ENCODE results near the gene TRPT1.
A peak's percentile ranks its signal among the peaks of the same experiment; 100 is the strongest.

TRPT1 gene

DNA sequence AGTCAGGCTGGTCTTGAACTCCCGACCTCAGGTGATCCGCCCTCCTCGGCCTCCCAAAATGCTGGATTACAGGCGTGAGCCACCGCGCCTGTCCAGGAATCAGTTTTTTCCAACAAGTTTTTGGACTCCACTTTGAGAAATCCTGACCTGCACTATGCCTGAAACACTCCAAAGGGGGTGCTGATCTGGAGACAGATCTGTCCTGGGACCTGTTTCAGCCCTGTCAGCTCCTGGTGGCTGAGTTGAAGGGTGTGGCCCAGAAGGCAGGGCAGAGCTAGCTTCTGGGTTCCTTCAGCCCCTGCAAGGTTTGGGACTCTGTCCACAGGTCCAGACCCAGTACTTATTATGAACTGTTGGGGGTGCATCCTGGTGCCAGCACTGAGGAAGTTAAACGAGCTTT lies 5.6 kb upstream of the TRPT1 start:
- no peak for DNase-seq (ENCODE audit: low read depth in 2 of 3, low spot score in 2 of 3)

DNA sequence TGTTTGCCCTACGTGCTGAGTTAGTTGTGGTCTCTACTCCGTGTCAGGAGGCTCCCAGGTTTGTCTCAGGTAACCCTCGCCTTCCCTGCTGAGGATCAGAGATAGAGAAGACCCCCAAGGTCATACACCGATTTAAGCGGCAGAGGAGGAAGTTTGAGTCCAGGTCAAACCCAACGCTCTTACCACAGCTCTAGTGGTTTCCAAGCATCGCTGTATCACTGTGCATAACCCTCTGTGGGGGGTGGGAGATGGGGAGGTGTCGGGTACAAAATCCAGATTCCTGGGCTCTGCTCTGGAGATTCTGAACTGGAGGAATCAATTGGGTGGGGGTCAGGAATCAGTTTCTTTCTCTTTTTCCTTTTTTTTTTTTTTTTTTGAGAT lies 5.0 kb upstream of the TRPT1 start:
- DNase-seq (ENCODE audit: low read depth in 2 of 3, low spot score in 2 of 3) = no peak

DNA sequence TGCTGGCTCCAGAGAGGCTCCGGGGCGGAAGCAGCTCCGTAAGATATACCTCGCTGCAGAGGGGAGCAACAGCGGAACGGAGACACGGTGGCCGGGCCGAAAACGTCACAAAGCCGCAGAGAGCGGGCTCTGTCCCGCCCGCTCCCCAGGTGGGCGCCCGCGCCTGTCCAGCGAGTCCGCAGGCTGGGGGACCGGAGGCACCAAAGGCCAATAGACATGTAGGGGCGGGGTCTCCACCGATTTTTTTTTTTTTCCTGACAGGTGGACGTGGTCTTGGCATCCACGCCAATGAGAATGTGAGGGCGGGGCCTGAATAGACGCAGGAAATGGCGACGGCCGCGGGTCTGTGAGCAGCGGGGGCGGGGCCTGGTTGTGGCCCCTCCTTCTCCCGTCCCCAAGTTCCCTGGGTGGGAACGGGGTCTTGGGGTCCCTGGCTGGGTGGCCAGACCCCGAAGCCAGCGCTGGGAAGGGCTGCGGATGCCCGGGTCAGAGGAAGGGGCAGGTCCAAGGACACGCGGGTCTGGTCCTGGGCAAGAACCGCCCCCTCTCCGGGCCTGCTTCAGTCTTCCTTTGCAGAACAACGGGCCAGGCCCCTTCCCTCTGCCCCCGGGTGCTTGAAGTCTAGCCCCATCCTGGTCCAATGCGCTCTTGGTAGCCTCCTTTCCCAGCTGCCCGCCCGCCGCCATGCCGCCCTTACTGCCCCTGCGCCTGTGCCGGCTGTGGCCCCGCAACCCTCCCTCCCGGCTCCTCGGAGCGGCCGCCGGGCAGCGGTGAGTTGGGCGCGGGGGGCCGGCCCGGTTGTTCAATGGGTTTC lies 4.4 kb upstream of the TRPT1 start, which contains the start of gene DNAJC4:
DNAJC4 (plus strand) TSS at position 378 of the 814 bp plus-strand sequence; CDS start at position 685, 307 bp downstream.
- peak in 2 of 3 experiments; percentile 60 to 77 for DNase-seq (ENCODE audit: low read depth in 2 of 3, low spot score in 2 of 3)

DNA sequence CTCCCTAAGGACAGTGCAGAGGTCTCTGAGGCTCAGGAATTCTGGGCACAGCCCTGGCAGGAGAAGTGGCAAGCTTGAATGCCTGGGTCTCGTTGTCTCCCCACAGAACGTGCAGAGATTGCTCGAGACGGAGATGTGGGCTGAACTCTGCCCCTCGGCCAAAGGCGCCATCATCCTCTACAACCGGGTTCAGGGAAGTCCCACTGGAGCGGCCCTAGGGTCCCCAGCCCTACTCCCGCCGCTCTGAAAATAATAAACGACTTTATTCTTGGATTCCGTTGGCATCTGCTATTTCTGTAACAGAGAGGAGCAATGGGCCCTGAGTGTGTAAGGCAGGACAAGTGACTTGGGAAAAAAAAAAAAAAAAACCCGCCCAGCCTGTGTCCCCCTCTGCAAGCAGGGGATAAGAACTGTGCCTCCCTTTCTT lies 3.8 kb upstream of the TRPT1 start:
- DNase-seq (ENCODE audit: low read depth in 2 of 3, low spot score in 2 of 3) = no peak

DNA sequence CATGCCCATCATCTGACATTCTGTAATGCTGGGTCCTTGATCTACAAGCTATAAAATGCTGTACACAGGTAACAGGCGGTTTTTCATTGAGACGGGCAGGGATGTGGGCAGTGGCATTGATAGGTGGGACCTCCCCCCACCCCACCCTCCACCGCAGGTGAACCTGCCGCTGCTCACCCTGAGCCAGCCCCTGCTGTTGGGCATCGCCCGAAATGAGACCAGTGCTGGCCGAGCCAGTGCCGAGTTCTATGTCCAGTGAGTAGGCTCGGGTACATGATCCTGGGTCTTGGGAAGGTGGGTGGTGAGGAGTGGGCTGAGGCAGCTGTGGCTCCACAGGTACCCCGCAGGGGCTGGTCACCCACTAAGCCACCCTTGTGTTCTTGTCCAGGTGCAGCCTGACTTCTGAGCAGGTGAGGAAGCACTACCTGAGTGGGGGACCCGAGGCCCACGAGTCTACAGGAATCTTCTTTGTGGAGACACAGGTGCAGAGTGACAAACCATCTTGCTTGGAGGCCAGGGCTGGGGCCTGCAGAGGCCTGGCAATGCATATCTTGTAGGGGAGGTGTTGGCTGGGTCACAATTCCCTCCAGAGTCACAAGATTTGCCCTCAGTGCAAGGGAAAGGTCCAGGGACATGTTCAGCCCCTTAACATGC lies 3.2 kb upstream of the TRPT1 start:
- no peak for DNase-seq (ENCODE audit: low read depth in 2 of 3, low spot score in 2 of 3)

DNA sequence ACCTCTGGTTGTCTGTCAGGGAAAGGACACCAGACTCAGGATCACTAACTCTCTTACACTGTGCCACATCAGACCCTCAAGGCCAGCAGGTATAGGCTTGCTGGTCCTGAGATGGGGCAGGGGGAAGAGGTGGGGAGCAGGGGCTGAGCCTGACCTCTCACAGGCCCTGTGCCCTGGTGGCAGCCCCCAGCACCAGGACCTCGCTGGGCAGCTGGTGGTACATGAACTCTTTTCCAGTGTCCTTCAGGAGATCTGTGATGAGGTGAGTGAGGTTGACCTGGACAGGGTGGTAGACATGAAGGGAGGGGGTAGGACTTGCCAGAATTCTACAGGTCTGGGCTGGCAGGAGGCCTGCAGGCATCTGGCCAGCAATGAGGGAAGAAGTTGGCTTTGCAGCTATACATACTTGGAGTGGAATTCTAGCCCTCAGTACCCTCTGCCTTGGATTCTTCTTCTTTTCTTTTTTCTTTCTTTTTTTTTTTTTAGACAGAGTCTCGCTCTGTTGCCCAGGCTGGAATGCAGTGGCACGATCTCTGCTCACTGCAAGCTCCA lies 1.5 kb upstream of the TRPT1 start:
- no peak for DNase-seq (ENCODE audit: low read depth in 2 of 3, low spot score in 2 of 3)

DNA sequence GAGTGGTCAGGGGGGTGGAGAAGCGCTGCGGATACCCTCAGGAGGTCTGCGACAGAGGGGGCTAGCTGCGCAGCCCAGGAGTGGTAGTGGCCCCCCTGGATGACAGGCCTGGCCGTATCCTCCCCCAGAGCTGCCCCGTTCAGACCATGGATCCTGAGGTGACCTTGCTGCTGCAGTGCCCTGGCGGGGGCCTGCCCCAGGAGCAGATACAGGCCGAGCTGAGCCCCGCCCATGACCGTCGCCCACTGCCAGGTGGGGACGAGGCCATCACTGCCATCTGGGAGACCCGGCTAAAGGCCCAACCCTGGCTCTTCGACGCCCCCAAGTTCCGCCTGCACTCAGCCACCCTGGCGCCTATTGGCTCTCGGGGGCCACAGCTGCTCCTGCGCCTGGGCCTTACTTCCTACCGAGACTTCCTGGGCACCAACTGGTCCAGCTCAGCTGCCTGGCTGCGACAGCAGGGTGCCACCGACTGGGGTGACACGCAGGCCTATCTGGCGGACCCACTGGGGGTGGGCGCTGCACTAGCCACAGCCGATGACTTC lies 593 bp upstream of the TRPT1 start:
- no peak for DNase-seq (ENCODE audit: low read depth in 2 of 3, low spot score in 2 of 3)

DNA sequence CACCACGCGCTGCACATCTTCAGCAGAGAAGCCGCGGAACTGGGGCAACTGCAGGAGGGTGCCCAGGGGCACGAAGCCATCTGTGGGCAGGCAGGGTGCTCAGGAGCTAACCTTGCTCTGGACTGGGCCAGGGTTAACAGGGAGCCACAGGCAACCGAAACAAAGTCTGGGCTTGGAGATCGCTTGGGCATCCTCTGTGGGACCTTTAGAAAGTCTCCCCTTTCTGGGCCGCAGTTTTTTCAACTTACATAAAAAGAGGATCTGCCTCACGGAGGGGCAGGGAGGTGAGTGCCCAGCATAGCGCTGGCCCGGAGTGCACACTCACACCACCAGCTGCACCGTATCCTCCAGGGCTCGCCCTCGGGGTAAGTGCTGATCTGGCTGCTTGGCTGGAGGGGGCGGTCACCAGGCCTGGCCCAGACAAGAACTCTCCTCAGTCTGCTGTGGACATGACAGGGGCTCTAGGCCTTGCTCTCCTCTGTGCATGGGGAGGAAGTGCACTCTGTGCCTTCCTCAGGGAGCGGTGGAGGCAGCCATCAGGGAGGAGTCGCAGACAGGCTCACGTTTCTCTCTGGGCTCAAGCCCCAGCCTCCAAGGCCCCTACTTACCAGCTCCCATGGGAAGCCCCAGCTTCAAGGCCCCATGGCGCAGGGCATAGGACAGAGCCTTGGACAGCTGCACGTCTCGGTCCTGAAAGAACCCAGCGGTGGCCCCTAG lies 937 bp downstream of the TRPT1 start:
- no peak for DNase-seq (ENCODE audit: low read depth in 2 of 3, low spot score in 2 of 3)

DNA sequence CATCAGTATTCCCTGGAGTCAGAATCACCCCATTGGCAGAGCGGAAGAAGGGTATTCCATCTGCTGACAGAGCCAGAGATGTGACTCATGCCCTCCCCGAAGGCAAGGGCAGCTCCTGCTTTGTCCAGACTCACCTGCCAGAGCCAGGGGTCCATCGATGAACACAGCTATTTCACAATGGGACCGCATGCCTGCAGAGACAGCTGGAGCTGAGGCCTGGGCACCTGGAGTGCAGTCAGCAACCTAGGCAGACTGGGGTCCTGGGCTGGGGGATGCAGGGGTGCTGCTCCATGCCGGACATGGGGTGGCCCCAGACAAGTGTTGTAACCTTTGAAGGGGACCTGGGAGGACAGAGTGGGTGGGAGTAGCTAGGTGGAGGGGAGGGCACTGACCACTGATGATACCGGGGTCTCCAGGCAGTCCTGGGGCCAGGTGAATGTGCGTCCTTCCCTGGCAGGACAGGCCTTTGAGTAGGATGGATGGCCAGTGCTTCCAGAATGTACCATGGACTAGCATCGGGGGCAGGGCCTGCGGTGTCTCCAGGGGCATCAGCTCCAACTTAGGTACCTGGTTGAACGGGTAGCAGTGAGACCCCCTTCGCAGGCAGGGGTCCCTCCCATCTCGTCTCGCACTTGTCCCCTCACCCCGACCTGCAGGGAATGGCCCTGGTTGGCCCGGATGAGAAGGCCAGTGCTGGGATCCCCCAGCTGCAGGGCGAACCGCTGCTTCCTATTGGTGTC lies 1.7 kb downstream of the TRPT1 start:
- no peak for DNase-seq (ENCODE audit: low read depth in 2 of 3, low spot score in 2 of 3)

DNA sequence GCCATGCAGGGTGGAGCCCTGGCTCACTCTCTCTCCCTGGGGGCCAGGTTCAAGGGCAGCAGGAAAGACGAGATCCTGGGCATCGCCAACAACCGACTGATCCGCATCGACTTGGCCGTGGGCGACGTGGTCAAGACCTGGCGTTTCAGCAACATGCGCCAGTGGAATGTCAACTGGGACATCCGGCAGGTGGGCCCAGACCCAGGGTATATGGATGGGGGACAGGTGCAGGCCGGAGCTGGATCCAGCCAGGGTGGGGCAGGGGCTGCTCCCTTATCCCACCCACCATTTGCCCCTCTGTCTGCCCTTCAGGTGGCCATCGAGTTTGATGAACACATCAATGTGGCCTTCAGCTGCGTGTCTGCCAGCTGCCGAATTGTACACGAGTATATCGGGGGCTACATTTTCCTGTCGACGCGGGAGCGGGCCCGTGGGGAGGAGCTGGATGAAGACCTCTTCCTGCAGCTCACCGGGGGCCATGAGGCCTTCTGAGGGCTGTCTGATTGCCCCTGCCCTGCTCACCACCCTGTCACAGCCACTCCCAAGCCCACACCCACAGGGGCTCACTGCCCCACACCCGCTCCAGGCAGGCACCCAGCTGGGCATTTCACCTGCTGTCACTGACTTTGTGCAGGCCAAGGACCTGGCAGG lies 2.9 kb downstream of the TRPT1 start:
- no peak for DNase-seq (ENCODE audit: low read depth in 2 of 3, low spot score in 2 of 3)

DNA sequence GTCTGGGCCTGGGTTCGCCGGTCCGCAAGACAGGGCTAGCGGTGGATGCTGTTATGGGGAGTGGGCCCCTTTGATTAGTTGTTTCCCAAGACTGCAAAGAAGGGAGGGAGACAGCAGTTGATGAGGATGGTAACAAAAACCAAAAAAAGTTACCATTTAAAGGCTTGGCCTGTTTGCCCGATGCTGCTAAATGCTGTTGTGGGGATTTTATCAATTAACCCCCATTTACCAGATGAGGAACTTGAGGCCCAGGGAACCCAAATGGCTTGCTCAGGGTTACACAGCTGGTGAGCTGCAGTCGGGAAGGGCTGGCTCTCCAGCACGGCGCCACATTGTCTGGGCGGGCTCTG lies 3.4 kb downstream of the TRPT1 start:
- DNase-seq (ENCODE audit: low read depth in 2 of 3, low spot score in 2 of 3) = no peak

DNA sequence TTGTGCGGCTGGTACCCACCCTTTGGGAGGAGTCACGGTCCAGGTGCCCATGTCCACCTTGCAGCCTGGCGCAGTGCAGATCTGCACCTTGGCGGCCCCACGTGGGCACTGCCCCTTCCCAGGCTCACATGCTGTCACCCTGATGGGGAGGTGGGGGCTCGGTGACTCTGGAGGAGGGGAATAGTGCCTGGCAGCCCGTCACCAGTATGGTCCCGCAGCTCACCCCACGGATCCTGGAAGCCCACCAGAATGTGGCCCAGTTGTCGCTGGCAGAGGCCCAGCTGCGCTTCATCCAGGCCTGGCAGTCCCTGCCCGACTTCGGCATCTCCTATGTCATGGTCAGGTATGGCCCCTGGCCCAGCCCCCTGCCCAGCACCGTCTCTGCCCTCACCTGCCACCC lies 5.2 kb downstream of the TRPT1 start:
- no peak for DNase-seq (ENCODE audit: low read depth in 2 of 3, low spot score in 2 of 3)

DNA sequence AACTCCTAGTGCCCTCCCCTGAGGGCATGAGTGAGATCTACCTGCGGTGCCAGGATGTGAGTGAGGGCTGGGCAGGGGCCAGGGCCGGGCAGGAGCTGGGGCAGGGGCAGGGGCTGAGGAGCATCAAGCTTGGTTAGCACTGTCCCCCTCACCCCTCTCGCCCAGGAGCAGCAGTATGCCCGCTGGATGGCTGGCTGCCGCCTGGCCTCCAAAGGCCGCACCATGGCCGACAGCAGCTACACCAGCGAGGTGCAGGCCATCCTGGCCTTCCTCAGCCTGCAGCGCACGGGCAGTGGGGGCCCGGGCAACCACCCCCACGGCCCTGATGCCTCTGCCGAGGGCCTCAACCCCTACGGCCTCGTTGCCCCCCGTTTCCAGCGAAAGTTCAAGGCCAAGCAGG lies 5.7 kb downstream of the TRPT1 start:
- no peak for DNase-seq (ENCODE audit: low read depth in 2 of 3, low spot score in 2 of 3)

DNA sequence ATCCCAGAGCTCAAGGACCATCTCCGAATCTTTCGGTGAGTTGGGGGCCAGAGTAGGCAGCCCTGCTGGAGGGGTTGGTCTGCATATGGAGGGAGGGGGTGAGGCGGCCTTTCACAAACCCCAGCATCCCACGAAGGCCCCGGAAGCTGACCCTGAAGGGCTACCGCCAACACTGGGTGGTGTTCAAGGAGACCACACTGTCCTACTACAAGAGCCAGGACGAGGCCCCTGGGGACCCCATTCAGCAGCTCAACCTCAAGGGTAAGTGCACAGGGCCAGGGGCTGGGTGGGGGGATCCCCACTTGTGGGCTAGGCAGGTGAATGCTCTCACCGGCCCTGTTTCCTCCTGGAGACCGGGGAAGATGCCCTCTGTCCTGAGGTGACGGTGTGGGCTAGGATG lies 6.2 kb downstream of the TRPT1 start:
- DNase-seq (ENCODE audit: low read depth in 2 of 3, low spot score in 2 of 3) = no peak

DNA sequence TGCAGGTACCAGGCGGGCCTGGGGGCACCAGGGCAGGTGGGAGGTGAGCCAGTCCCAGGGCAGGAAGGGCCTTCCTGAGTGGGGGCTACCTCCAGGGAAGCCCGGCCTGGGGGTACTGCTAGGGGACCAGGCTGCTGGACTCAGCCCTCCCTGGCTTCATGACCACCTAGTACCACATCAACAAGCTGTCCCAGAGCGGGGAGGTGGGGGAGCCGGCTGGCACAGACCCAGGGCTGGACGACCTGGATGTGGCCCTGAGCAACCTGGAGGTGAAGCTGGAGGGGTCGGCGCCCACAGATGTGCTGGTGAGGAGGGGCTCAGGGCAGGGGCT lies 6.7 kb downstream of the TRPT1 start:
- no peak for DNase-seq (ENCODE audit: low read depth in 2 of 3, low spot score in 2 of 3)

DNA sequence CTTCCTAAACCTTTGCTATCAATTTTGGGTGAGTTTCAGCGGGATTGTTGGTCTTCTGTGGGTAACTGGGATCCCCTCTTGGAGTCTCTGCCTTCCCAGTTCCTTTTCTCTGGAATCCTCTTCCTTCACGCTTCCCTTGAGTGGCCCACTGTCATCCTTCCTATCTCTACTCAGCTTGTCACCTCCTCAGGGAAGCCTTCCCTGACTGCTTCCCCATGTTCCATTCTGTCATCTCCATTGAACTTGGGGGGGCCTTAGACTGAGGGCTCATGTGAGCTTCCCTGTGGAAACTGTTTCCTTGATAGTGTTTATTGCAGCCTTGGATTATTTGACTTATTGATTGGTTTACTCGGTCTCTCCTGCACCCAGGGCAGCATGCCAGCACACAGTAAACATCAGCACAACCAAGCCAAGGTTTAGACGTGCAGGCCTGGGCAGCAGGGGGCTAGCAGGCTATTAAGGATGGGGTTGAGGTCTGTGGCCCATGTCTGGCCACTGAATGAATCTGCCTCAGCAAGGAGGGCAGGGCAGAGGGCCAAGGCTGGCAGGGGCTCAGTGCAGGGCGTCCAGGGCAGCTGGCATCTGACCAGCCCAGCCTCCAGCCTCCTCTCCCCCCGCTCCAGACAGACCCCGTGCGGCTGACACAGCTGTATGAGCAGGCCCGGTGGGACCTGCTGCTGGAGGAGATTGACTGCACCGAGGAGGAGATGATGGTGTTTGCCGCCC lies 7.2 kb downstream of the TRPT1 start:
- DNase-seq (ENCODE audit: low read depth in 2 of 3, low spot score in 2 of 3) = no peak

DNA sequence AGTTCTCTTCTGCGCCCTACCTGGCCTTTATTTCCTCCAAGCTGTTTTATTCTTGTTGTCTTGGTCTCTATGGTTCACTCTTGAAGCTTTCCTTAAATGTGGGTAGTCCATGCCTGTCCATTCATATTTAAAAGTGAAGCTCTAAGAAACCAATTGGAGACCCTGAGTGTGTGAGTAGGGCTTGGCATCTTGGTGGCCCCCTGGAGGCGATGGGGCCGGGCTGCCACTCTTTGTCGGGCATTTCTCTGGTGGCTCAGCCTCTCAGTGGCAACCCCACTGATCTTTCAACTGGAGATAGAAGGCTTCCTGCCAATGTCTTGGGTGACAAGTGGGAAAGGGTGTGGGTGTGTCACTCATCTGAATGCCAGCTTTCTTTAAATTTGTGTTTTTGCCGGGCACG lies 9.1 kb downstream of the TRPT1 start:
- DNase-seq (ENCODE audit: low read depth in 2 of 3, low spot score in 2 of 3) = no peak

DNA sequence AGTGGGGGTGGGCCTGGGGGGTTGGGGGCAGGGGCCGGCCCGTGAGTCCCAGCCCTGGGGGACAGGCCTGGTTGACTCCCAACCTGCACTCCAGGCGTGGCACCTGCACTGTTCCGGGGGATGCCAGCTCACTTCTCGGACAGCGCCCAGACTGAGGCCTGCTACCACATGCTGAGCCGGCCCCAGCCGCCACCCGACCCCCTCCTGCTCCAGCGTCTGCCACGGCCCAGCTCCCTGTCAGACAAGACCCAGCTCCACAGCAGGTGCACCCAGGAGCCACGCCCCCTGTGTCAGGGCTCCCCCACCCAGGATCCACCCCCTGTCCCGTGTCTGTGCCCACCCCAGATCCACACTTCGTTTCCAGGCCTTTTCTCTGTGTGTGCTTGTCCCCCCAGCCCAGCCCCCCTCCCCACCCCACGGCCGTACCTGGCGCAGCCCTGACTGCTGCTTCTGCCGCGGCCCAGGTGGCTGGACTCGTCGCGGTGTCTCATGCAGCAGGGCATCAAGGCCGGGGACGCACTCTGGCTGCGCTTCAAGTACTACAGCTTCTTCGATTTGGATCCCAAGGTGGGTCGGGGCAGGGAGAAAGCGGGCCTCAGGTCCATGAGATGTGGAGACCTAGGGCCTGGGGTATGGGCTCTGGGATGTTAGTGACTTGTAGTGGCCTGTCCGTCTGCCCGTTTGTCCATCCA lies 14.7 kb downstream of the TRPT1 start:
- DNase-seq (ENCODE audit: low read depth in 2 of 3, low spot score in 2 of 3) = no peak

DNA sequence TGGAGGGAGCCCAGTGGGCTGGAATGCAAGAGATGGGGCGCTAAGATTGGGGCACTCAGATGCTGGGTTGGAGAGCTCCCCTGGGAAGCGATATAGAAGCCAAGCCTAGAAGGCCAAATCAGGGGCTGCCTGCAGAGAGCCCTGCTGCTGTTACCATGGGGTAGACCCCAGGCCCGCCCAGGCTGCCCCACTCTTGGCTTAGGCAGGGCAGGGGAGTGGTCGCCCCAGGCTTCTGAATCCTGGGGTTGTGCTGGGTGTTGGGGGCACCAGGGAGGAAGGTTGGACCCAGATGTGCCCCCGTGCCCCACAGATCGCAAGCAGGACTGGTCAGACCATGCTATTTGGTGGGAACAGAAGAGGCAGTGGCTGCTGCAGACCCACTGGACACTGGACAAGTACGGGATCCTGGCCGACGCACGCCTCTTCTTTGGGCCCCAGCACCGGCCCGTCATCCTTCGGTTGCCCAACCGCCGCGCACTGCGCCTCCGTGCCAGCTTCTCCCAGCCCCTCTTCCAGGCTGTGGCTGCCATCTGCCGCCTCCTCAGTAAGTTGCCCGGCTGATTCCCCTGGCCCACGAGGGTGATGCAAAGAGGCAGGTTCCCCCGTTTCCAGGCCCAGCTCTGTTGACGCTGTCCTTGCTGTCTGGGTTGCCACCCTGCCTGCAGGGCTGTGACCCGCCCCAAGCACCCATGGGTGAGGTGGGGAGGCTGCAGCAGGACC lies 15.5 kb downstream of the TRPT1 start:
- no peak for DNase-seq (ENCODE audit: low read depth in 2 of 3, low spot score in 2 of 3)

Data from activated CD8-positive, alpha-beta memory T cell treated with anti-CD3 and anti-CD28 coated beads for 48 hours (primary cell).